ENCODE data around the gene ZNF516.

- TF ChIP-seq MAZ (IDR thresholded peaks at IDR 0.05; ENCODE audit: borderline replicate concordance, low read depth, low read length) (no peak), POLR2A (IDR thresholded peaks at IDR 0.05; ENCODE audit: low read depth, low read length) (no peak), CTCF (conservative IDR thresholded peaks at IDR 0.05; ENCODE audit: low read depth, low read length) (no peak), RCOR1 (IDR thresholded peaks at IDR 0.05; ENCODE audit: insufficient replicate concordance, low read length) (no peak), CEBPB (IDR thresholded peaks at IDR 0.05; ENCODE audit: low read depth, low read length) (no peak), CHD1 (IDR thresholded peaks at IDR 0.05; ENCODE audit: low read depth, low read length) (no peak), BHLHE40 (IDR thresholded peaks at IDR 0.05; ENCODE audit: low read depth, low read length) (no peak), USF2 (IDR thresholded peaks at IDR 0.05; ENCODE audit: low read depth, low read length) (no peak), FOS (IDR thresholded peaks at IDR 0.05; ENCODE audit: low read depth, low read length) (no peak), RAD21 (IDR thresholded peaks at IDR 0.05; ENCODE audit: low read length) (no peak), SMC3 (IDR thresholded peaks at IDR 0.05; ENCODE audit: low read depth, low read length) (no peak)
Observed at GRCh38 chr18:76444446-76445105, 50.5 kb downstream of the ZNF516 start.
